B cell (primary cell): ENCODE data around the gene SPOCD1. TPM values are rescaled to one million over a fixed set of nuclear protein-coding genes. Genes with fewer than 3 reads are reported as not detected.

ENCODE experiments used
- ATAC-seq: fragments of 200-7000 bp; cut with Tn5 transposase; one replicate; pipeline ENCODE4 v1.10.0; 2021; ENCODE audit warnings: low read depth, mild to moderate bottlenecking, moderate number of reproducible peaks, moderate library complexity
- CTCF ChIA-PET: fragments of 350-600 bp; sonication (Branson Sonifier 250); formaldehyde crosslinking; loops from one replicate; lab custom pipeline; 2021; ENCODE audit warnings: antibody characterized with exemption, inconsistent platforms; lab: Charles Lee
- POLR2A ChIA-PET: fragments of 350-600 bp; sonication (Branson Sonifier 250); formaldehyde crosslinking; loops from one replicate; lab custom pipeline; 2021; ENCODE audit warnings: antibody characterized with exemption; lab: Charles Lee
- DNase-seq: peaks from one replicate; pipeline ENCODE4 v3.0.0; 2013
- H2AFZ ChIP-seq: 2 replicates; pipeline ENCODE4 v1.6.1; 2012; ENCODE audit warnings: mild to moderate bottlenecking, low read depth, low read length; ENCODE audit not compliant: insufficient read depth, poor library complexity, severe bottlenecking
- H3K27ac ChIP-seq, 2 donors: 1 replicate in 1 of 2; 2 replicates in 1 of 2; pipeline ENCODE4 v1.5.1; 2012 to 2013; ENCODE audit warnings: low read length in 2 of 2, mild to moderate bottlenecking in 2 of 2, moderate library complexity in 1 of 2
- H3K27me3 ChIP-seq, 4 experiments: fragments of 200-600 bp in 1 of 4; sonication (generic) in 1 of 4; replicated peaks in 1 of 4; 1 replicate in 2 of 4; 2 replicates in 2 of 4; pipeline versions ENCODE4 v1.6.1 to v1.7.0; 2013 to 2016; ENCODE audit warnings: low read length in 3 of 4, mild to moderate bottlenecking in 2 of 4, mixed read lengths in 1 of 4, moderate library complexity in 1 of 4; ENCODE audit not compliant: insufficient read depth in 4 of 4, control insufficient read depth in 3 of 4; ENCODE audit errors: control extremely low read depth in 1 of 4
- H3K36me3 ChIP-seq, 2 experiments: replicated peaks in 1 of 2; 1 replicate in 1 of 2; 2 replicates in 1 of 2; pipeline versions ENCODE4 v1.6.1 to v1.7.1; 2013; ENCODE audit warnings: low read length in 1 of 2; ENCODE audit not compliant: insufficient read depth in 2 of 2, control insufficient read depth in 1 of 2; ENCODE audit errors: control extremely low read depth in 1 of 2, extremely low read depth in 1 of 2
- H3K4me1 ChIP-seq, 2 donors: fragments of 200-600 bp in 1 of 2; sonication (generic) in 1 of 2; 1 replicate in 1 of 2; 2 replicates in 1 of 2; pipeline versions ENCODE4 v1.5.1 to v1.6.1; 2013 to 2017; ENCODE audit warnings: low read length in 2 of 2; ENCODE audit not compliant: control insufficient read depth in 2 of 2, insufficient read depth in 2 of 2
- H3K4me2 ChIP-seq: replicated peaks from 2 replicates; pipeline ENCODE3; 2012; ENCODE audit warnings: mild to moderate bottlenecking, low read depth, low read length; ENCODE audit not compliant: poor library complexity, severe bottlenecking
- H3K4me3 ChIP-seq, 5 experiments: fragments of 200-600 bp in 1 of 5; sonication (generic) in 1 of 5; 1 replicate in 3 of 5; 2 replicates in 2 of 5; pipeline versions ENCODE4 v1.5.1 to v1.7.0; 2011 to 2016; ENCODE audit warnings: low read length in 4 of 5, mild to moderate bottlenecking in 4 of 5, low read depth in 2 of 5, control low read depth in 1 of 5, moderate library complexity in 1 of 5; ENCODE audit not compliant: insufficient read depth in 1 of 5; ENCODE audit errors: control extremely low read depth in 1 of 5, extremely low read depth in 1 of 5
- H3K79me2 ChIP-seq: fragments of 200-600 bp; sonication (generic); one replicate; pipeline ENCODE4 v1.6.0; 2016; ENCODE audit warnings: low read length; ENCODE audit not compliant: control insufficient read depth, insufficient read depth
- H3K9ac ChIP-seq: fragments of 200-600 bp; sonication (generic); 2 replicates; pipeline ENCODE4 v1.6.1; 2017; ENCODE audit warnings: mild to moderate bottlenecking, low read length, moderate library complexity
- H3K9me3 ChIP-seq, 3 donors: one replicate each; pipeline versions ENCODE4 v1.6.1 to v1.7.1; 2013; ENCODE audit warnings: low read length in 2 of 3; ENCODE audit not compliant: control insufficient read depth in 2 of 3, insufficient read depth in 1 of 3; ENCODE audit errors: control extremely low read depth in 1 of 3
- H4K20me1 ChIP-seq: 2 replicates; pipeline ENCODE4 v1.6.0; 2012; ENCODE audit warnings: mild to moderate bottlenecking, low read length; ENCODE audit not compliant: insufficient read depth, control insufficient read depth, poor library complexity, severe bottlenecking
- H3K27ac Mint-ChIP-seq: one replicate; pipeline ENCODE4 v1.8.0; 2021; ENCODE audit warnings: mixed read lengths
- H3K27me3 Mint-ChIP-seq: one replicate; pipeline ENCODE4 v1.8.0; 2021; ENCODE audit warnings: mixed read lengths
- H3K4me1 Mint-ChIP-seq: one replicate; pipeline ENCODE4 v1.8.0; 2021; ENCODE audit warnings: mixed read lengths
- H3K4me3 Mint-ChIP-seq: one replicate; pipeline ENCODE4 v1.8.0; 2021; ENCODE audit warnings: mixed read lengths
- H3K9me3 Mint-ChIP-seq: one replicate; pipeline ENCODE4 v1.8.0; 2022; ENCODE audit warnings: mixed read lengths; ENCODE audit not compliant: insufficient read depth
- EZH2 ChIP-seq: IDR thresholded peaks from 2 replicates; pipeline ENCODE4 v1.6.1; 2012; ENCODE audit warnings: borderline replicate concordance, low read depth, mild to moderate bottlenecking, moderate library complexity, low read length; ENCODE audit not compliant: insufficient read depth, poor library complexity, severe bottlenecking
- WGBS: methylation state at CpG from one replicate; pipeline ENCODE4 v1.1.5; 2013; ENCODE audit warnings: missing lambda C conversion rate; ENCODE audit not compliant: insufficient coverage; 5-methylcytosine and 5-hydroxymethylcytosine counted together
- intact Hi-C: fragments of 100-400 bp; cut with micrococcal nuclease; formaldehyde crosslinking; loops from one replicate; pipeline ENCODE4 v1.10.0; 2022
- polyA plus RNA-seq: library from polyadenylated mRNA; depleted of rRNA; stranded (reverse); fragments of >200 nt; gene quantifications from 2 replicates; pipeline ENCODE4 v1.2.3, GENCODE V29; 2012
- total RNA-seq, 2 donors: library from RNA; stranded (reverse); fragments of 120-200 nt in 1 of 2; gene quantifications; 1 replicate in 1 of 2; 2 replicates in 1 of 2; pipeline versions ENCODE4 v1.2.3 to v1.2.4, GENCODE V29; 2013 to 2022
- TF ChIP-seq, protein P1 (sequence below): fragments of 200-600 bp; IDR thresholded peaks from one replicate; pipeline ENCODE4 v1.8.0; 2022; ENCODE audit warnings: antibody characterized with exemption, mild to moderate bottlenecking

SPOCD1 gene
- total and polyA plus RNA-seq, 2 donors (not counting 1 experiment from before 2014, with no cell fraction given): not detected

DNA sequence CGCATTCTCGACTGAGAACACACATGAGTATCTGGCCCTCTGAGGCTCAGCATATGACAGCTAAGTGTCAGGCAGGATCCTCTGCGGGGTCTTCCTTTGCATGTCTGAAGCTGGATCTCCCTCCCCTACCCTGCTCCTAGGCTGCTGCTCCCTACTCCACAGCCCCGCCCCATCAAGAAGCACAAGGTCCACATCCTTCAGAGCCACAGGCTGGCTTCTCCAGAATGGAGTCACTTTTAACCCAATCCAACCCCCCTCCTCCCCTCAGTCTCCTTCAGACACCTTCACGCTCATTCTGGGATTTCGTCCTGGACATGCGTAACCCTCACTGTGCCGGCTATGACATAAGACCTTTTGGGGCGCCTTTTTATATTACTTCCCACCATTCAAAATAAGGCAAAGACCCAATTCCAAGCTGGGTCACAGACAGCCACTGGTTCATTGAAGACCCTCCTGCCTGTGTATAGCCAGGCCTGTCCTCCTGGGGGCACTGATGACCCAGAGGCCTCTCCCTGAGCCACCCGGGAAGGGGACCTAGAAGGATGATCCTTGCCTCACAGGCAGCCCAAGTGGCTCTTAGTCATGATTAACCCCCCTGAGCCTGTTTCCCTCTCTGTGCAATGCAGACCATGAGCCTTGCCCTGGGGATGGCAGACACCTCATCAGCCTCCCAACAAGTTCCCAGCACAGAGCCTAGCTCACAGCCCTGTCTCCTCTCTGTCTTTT lies 56.4 kb downstream of the SPOCD1 start:
- intact Hi-C loops: loop anchor here (2.0 kb wide), 1 partner anchor 15 kb away; no protein-coding TSS in a partner anchor
- TF ChIP-seq, protein P1, sequence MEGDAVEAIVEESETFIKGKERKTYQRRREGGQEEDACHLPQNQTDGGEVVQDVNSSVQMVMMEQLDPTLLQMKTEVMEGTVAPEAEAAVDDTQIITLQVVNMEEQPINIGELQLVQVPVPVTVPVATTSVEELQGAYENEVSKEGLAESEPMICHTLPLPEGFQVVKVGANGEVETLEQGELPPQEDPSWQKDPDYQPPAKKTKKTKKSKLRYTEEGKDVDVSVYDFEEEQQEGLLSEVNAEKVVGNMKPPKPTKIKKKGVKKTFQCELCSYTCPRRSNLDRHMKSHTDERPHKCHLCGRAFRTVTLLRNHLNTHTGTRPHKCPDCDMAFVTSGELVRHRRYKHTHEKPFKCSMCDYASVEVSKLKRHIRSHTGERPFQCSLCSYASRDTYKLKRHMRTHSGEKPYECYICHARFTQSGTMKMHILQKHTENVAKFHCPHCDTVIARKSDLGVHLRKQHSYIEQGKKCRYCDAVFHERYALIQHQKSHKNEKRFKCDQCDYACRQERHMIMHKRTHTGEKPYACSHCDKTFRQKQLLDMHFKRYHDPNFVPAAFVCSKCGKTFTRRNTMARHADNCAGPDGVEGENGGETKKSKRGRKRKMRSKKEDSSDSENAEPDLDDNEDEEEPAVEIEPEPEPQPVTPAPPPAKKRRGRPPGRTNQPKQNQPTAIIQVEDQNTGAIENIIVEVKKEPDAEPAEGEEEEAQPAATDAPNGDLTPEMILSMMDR: no peak
- no peak for TF ChIP-seq EZH2
- Histone ChIP-seq H3K4me1 (peaks cover 28 to 34% of the 10 kb centered on the region in 2 donors), H3K4me3 (no peak overlapping the region), H3K27ac (no peak overlapping the region), H3K9me3 (peaks cover 0 to 4% (median 0%) of the 10 kb centered on the region in 3 donors), H3K4me2 (no peak overlapping the region), H3K9ac (no peak overlapping the region), H3K36me3 (no peaks in the 10 kb centered on the region), H3K79me2 (no peaks in the 10 kb centered on the region), H2AFZ (no peak overlapping the region), H3K27me3 (peaks cover 0 to 25% (median 13%) of the 10 kb centered on the region in 4 experiments), H4K20me1 (peaks cover 10% of the 10 kb centered on the region)
- Mint-ChIP-seq H3K4me1 (peaks cover 26% of the 10 kb centered on the region), H3K9me3 (no peaks in the 10 kb centered on the region), H3K27me3 (peaks cover 13% of the 10 kb centered on the region), H3K4me3 (peak overlapping the region; percentile 64), H3K27ac (peak overlapping the region; percentile 46)
- 93% methylated on average over 10 of the region's 10 CpGs for WGBS
- CTCF ChIA-PET: interaction anchor here (0.6 to 10.8 kb wide), 5 partner anchors 27 to 205 kb away, joined by 3 to 199 read pairs (median 3); no protein-coding TSS in a partner anchor
- POLR2A ChIA-PET: interaction anchor here (0.6 kb wide), 1 partner anchor 19 kb away, joined by 4 read pairs; no protein-coding TSS in a partner anchor
- ATAC-seq (no peak), DNase-seq (no peak)

DNA sequence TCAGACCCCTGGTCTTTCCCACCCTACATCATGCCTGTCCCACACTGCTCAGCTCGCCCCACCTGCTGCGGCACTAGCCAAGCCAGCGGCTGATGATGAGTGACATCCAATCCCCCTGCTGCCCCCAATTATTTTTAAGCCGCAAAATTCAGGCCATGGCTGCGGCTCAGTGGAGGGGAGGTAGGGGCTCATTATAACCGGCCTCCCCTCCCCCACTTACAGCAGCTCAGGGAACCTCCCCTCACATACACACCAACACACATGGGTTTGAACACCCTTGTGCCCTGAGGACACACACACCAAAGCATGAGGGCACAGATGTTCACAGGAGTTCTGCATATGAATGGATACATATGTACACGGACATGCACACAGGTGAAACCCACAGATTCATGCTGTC lies 57.0 kb downstream of the SPOCD1 start:
- Histone ChIP-seq H2AFZ (no peak overlapping the region), H3K9me3 (peaks cover 0 to 6% (median 0%) of the 10 kb centered on the region in 3 donors), H3K4me3 (no peak overlapping the region), H3K79me2 (no peaks in the 10 kb centered on the region), H4K20me1 (peaks cover 10% of the 10 kb centered on the region), H3K4me1 (peaks cover 28 to 32% of the 10 kb centered on the region in 2 donors), H3K4me2 (no peak overlapping the region), H3K27me3 (peaks cover 0 to 30% (median 13%) of the 10 kb centered on the region in 4 experiments), H3K9ac (no peak overlapping the region), H3K27ac (no peak overlapping the region), H3K36me3 (no peaks in the 10 kb centered on the region)
- CTCF ChIA-PET: interaction anchor here (1.4 to 10.8 kb wide), 3 partner anchors 10 to 45 kb away, joined by 3 to 199 read pairs (median 4); no protein-coding TSS in a partner anchor
- Mint-ChIP-seq H3K4me1 (peaks cover 26% of the 10 kb centered on the region), H3K27me3 (peaks cover 13% of the 10 kb centered on the region), H3K27ac (no peak overlapping the region), H3K9me3 (no peaks in the 10 kb centered on the region), H3K4me3 (no peak overlapping the region)
- TF ChIP-seq, protein P1: no peak
- TF ChIP-seq EZH2: no peak
- intact Hi-C loops: no loop called here
- DNase-seq: no peak
- 100% methylated on average over 1 of the region's 7 CpGs for WGBS
- POLR2A ChIA-PET: interaction anchor here (0.6 kb wide), 1 partner anchor 19 kb away, joined by 4 read pairs; no protein-coding TSS in a partner anchor
- ATAC-seq: no peak
